IMR-90 (cell line): Measurements from ENCODE around the gene DNAH3. TPM values are rescaled to one million over a fixed set of nuclear protein-coding genes. Genes with fewer than 3 reads are reported as not detected.

ENCODE experiments used
- ATAC-seq: fragments of 200-7000 bp; cut with Tn5 transposase; 2 replicates; pipeline ENCODE4 v1.9.1; 2020; ENCODE audit warnings: low read depth, mild to moderate bottlenecking, moderate library complexity
- BruUV-seq: library from RNA; stranded (reverse); fragments of 400-500 nt; replicated peaks from 2 replicates; lab custom pipeline; 2021; lab: Mats Ljungman, UMichigan
- CTCF ChIA-PET: fragments of 300-600 bp; formaldehyde crosslinking; extraction: SDS; loops from one replicate; lab custom pipeline; 2021; ENCODE audit warnings: antibody characterized with exemption; lab: Yijun Ruan, JAX
- POLR2A ChIA-PET: fragments of 300-600 bp; sonication (Branson Sonifier 250); formaldehyde crosslinking; loops from one replicate; lab custom pipeline; 2022; ENCODE audit warnings: antibody characterized with exemption; ENCODE audit not compliant: unreplicated experiment; lab: Charles Lee
- DNase-seq: peaks from one replicate; pipeline ENCODE4 v3.0.0; 2013
- H2AFZ ChIP-seq: replicated peaks from 2 replicates; pipeline ENCODE3; 2013; ENCODE audit warnings: low read length, mild to moderate bottlenecking; ENCODE audit not compliant: poor library complexity
- H2AK5ac ChIP-seq: 2 replicates; pipeline ENCODE4 v1.6.1; 2013; ENCODE audit warnings: low read depth, low read length, inconsistent platforms
- H2AK9ac ChIP-seq: replicated peaks from 2 replicates; pipeline ENCODE3; 2013; ENCODE audit warnings: mild to moderate bottlenecking, low read depth, low read length, moderate library complexity; ENCODE audit not compliant: poor library complexity
- H2BK120ac ChIP-seq: 2 replicates; pipeline ENCODE4 v1.6.1; 2013; ENCODE audit warnings: low read depth, low read length, inconsistent platforms
- H2BK15ac ChIP-seq: 3 replicates; pipeline ENCODE4 v1.6.1; 2013; ENCODE audit warnings: low read depth, low read length, inconsistent platforms
- H2BK20ac ChIP-seq: 2 replicates; pipeline ENCODE4 v1.6.1; 2013; ENCODE audit warnings: low read depth, mild to moderate bottlenecking, inconsistent platforms, low read length, moderate library complexity
- H2BK5ac ChIP-seq: 2 replicates; pipeline ENCODE4 v1.6.1; 2013; ENCODE audit warnings: mild to moderate bottlenecking, low read depth, low read length, inconsistent platforms; ENCODE audit not compliant: poor library complexity, severe bottlenecking
- H3K14ac ChIP-seq: replicated peaks from 2 replicates; pipeline ENCODE4 v1.6.1; 2013; ENCODE audit warnings: low read depth, low read length, inconsistent platforms
- H3K18ac ChIP-seq: 2 replicates; pipeline ENCODE4 v1.6.1; 2013; ENCODE audit warnings: low read depth, low read length, control low read depth
- H3K23ac ChIP-seq: 2 replicates; pipeline ENCODE4 v1.6.1; 2013; ENCODE audit warnings: low read depth, low read length, inconsistent platforms
- H3K27ac ChIP-seq: 2 replicates; pipeline ENCODE4 v1.5.1; 2013; ENCODE audit warnings: mild to moderate bottlenecking, control low read depth, low read length; ENCODE audit not compliant: insufficient read depth
- H3K27me3 ChIP-seq: 2 replicates; pipeline ENCODE4 v1.6.1; 2013; ENCODE audit warnings: low read length; ENCODE audit not compliant: control insufficient read depth, insufficient read depth
- H3K36me3 ChIP-seq: 2 replicates; pipeline ENCODE4 v1.6.1; 2013; ENCODE audit warnings: low read length, mixed read lengths; ENCODE audit not compliant: control insufficient read depth, insufficient read depth
- H3K4ac ChIP-seq: 2 replicates; pipeline ENCODE4 v1.6.1; 2013; ENCODE audit warnings: low read depth, low read length, inconsistent platforms
- H3K4me1 ChIP-seq: 2 replicates; pipeline ENCODE4 v1.6.1; 2013; ENCODE audit warnings: low read length, mixed read lengths; ENCODE audit not compliant: control insufficient read depth, insufficient read depth
- H3K4me2 ChIP-seq: 2 replicates; pipeline ENCODE4 v1.6.1; 2013; ENCODE audit warnings: low read depth, mild to moderate bottlenecking, control low read depth, low read length, moderate library complexity
- H3K4me3 ChIP-seq: 2 replicates; pipeline ENCODE4 v1.5.1; 2013; ENCODE audit warnings: low read depth, mild to moderate bottlenecking, control low read depth, low read length, moderate library complexity; ENCODE audit not compliant: insufficient read depth
- H3K56ac ChIP-seq: 2 replicates; pipeline ENCODE4 v1.6.1; 2013; ENCODE audit warnings: low read length, inconsistent platforms; ENCODE audit not compliant: insufficient read depth; ENCODE audit errors: extremely low read depth
- H3K79me1 ChIP-seq, 2 experiments: 2 replicates each; pipeline ENCODE4 v1.6.1; 2013; ENCODE audit warnings: low read length in 2 of 2, inconsistent platforms in 1 of 2, low read depth in 1 of 2
- H3K9ac ChIP-seq: 2 replicates; pipeline ENCODE4 v1.6.1; 2013; ENCODE audit warnings: low read depth, low read length, control low read depth
- H3K9me1 ChIP-seq: 2 replicates; pipeline ENCODE4 v1.6.1; 2013; ENCODE audit warnings: low read length, inconsistent platforms; ENCODE audit not compliant: insufficient read depth
- H3K9me3 ChIP-seq: 2 replicates; pipeline ENCODE4 v1.6.1; 2013; ENCODE audit warnings: low read length; ENCODE audit not compliant: control insufficient read depth, insufficient read depth
- H4K20me1 ChIP-seq: 2 replicates; pipeline ENCODE4 v1.6.1; 2013; ENCODE audit warnings: low read length, inconsistent platforms; ENCODE audit not compliant: insufficient read depth
- H4K5ac ChIP-seq: 2 replicates; pipeline ENCODE4 v1.6.1; 2013; ENCODE audit warnings: mild to moderate bottlenecking, low read depth, low read length, control low read depth
- H4K8ac ChIP-seq, 2 experiments: 2 replicates each; pipeline ENCODE4 v1.6.1; 2013; ENCODE audit warnings: low read depth in 2 of 2, low read length in 2 of 2, control low read depth in 1 of 2, inconsistent platforms in 1 of 2
- H4K91ac ChIP-seq: 2 replicates; pipeline ENCODE4 v1.6.1; 2013; ENCODE audit warnings: low read depth, low read length, inconsistent platforms; ENCODE audit not compliant: insufficient read depth
- BHLHE40 ChIP-seq: fragments of 150-350 bp; IDR thresholded peaks from 2 replicates; pipeline ENCODE4 v1.6.1; 2016; ENCODE audit warnings: mild to moderate bottlenecking, low read depth, low read length
- FOS ChIP-seq: fragments of 150-350 bp; IDR thresholded peaks from 2 replicates; pipeline ENCODE4 v1.6.1; 2016; ENCODE audit warnings: low read depth, low read length
- MAFK ChIP-seq: IDR thresholded peaks from 2 replicates; pipeline ENCODE4 v1.6.1; 2012; ENCODE audit warnings: low read depth, low read length, improper control_type of control experiment
- MAZ ChIP-seq: IDR thresholded peaks from 2 replicates; pipeline ENCODE4 v1.6.1; 2012; ENCODE audit warnings: low read depth, mild to moderate bottlenecking, low read length, improper control_type of control experiment, moderate library complexity, borderline replicate concordance
- NFE2L2 ChIP-seq: fragments of 150-350 bp; IDR thresholded peaks from 2 replicates; pipeline ENCODE4 v1.6.1; 2016; ENCODE audit warnings: low read depth, mild to moderate bottlenecking, low read length
- RAD21 ChIP-seq: IDR thresholded peaks from 2 replicates; pipeline ENCODE4 v1.6.1; 2012; ENCODE audit warnings: low read length, improper control_type of control experiment
- WGBS, 2 experiments: methylation state at CpG; one replicate each; pipeline versions ENCODE4 v1.1.5 to v1.1.7; 2013; ENCODE audit warnings: missing lambda C conversion rate in 2 of 2; ENCODE audit not compliant: insufficient read length in 1 of 2; ENCODE audit errors: extremely low coverage in 2 of 2; 5-methylcytosine and 5-hydroxymethylcytosine counted together
- dilution Hi-C: fragments of 300-500 bp; cut with HindIII; formaldehyde crosslinking; loops from one replicate; pipeline ENCODE4 v1.14.3; 2018; ENCODE audit warnings: low sequenced_read_pairs; ENCODE audit not compliant: unreplicated experiment
- in situ Hi-C: fragments of 300-500 bp; cut with MboI; formaldehyde crosslinking; loops from 3 replicates; pipeline ENCODE4 v1.14.3; 2019; ENCODE audit warnings: low sequenced_read_pairs, inconsistent platforms, mixed read lengths
- intact Hi-C: fragments of 100-400 bp; cut with micrococcal nuclease; formaldehyde crosslinking; loops from 2 replicates; pipeline ENCODE4 v1.10.0; 2022
- polyA plus RNA-seq, 3 experiments: library from polyadenylated mRNA; depleted of rRNA; stranded (reverse); fragments of >200 nt; gene quantifications; 2 replicates each; pipeline ENCODE4 v1.2.3, GENCODE V29; 2012; ENCODE audit warnings: low replicate concordance in 1 of 3
- total RNA-seq: library from RNA; depleted of rRNA; stranded (reverse); fragments of >200 nt; gene quantifications from 2 replicates; pipeline ENCODE4 v1.2.3, GENCODE V29; 2012

DNAH3 gene
- total and polyA plus RNA-seq, 2 of the 4 experiments (the other 2 are of a cell fraction) = not detected

- no peak for ATAC-seq
- CTCF ChIA-PET = interaction anchor here (0.5 kb wide), 1 partner anchor 44 kb away, joined by 3 read pairs; no protein-coding TSS in a partner anchor
These were observed 163.6 kb downstream of the DNAH3 start for GRCh38 chr16:20987049-20987448.

More at GRCh38 chr16:20987049-20987448, 163.6 kb downstream of the DNAH3 start:
- Histone ChIP-seq H3K56ac (no peak overlapping the region), H3K27ac (no peak overlapping the region), H3K14ac (no peak overlapping the region), H4K5ac (no peak overlapping the region), H3K36me3 (no peaks in the 10 kb centered on the region), H4K20me1 (no peaks in the 10 kb centered on the region), H4K8ac (no peak overlapping the region), H3K4me3 (no peak overlapping the region), H3K9me1 (no peaks in the 10 kb centered on the region), H2AK5ac (no peak overlapping the region), H2BK5ac (no peak overlapping the region), H3K4me1 (no peaks in the 10 kb centered on the region), H3K4me2 (no peak overlapping the region), H2BK120ac (no peak overlapping the region), H2AK9ac (no peak overlapping the region), H3K23ac (no peak overlapping the region), H3K27me3 (peaks cover 1% of the 10 kb centered on the region; the same call in 1 of the 2 replicates), H4K91ac (no peak overlapping the region), H2BK20ac (no peak overlapping the region), H3K4ac (no peak overlapping the region), H3K9ac (no peak overlapping the region), H3K79me1 (no peaks in the 10 kb centered on the region), H3K18ac (no peak overlapping the region), H2BK15ac (no peak overlapping the region), H2AFZ (no peak overlapping the region), H3K9me3 (no peaks in the 10 kb centered on the region)
- no TSS peak for BruUV-seq
- DNase-seq = no peak
- in situ Hi-C loops = no loop called here
- intact Hi-C loops = no loop called here
- WGBS, 2 experiments = 100% methylated on average over 1 of the region's 5 CpGs; no CpG with 5 or more reads in 1 of the 2 experiments
- TF ChIP-seq MAFK = no peak
- TF ChIP-seq BHLHE40 = no peak
- no peak for TF ChIP-seq RAD21
- TF ChIP-seq FOS = no peak
- TF ChIP-seq NFE2L2 = no peak
- TF ChIP-seq MAZ = no peak
- POLR2A ChIA-PET = no interaction called here
- dilution Hi-C loops = no loop called here
